Left ventricle myocardium inferior (tissue), 1 donor: ENCODE measurements around the gene NR6A1. TPM values are rescaled to one million over a fixed set of nuclear protein-coding genes. Genes with fewer than 3 reads are reported as not detected.

Source experiments
- DNase-seq: peaks from one replicate; pipeline ENCODE4 v3.0.0-alpha.2; 2020
- H3K27ac ChIP-seq: fragments of 200-600 bp; replicated peaks from 2 replicates; pipeline ENCODE4 v1.8.0; 2021
- H3K27me3 ChIP-seq: fragments of 200-600 bp; 2 replicates; pipeline ENCODE4 v1.8.0; 2021; ENCODE audit warnings: low read depth
- H3K36me3 ChIP-seq: fragments of 200-600 bp; 2 replicates; pipeline ENCODE4 v1.8.0; 2021
- H3K4me1 ChIP-seq: fragments of 200-600 bp; 2 replicates; pipeline ENCODE4 v1.8.0; 2021
- H3K4me3 ChIP-seq: fragments of 200-600 bp; 2 replicates; pipeline ENCODE4 v1.8.0; 2021; ENCODE audit warnings: mild to moderate bottlenecking, moderate library complexity
- H3K9me3 ChIP-seq: fragments of 200-600 bp; replicated peaks from 2 replicates; pipeline ENCODE4 v1.8.0; 2021
- intact Hi-C: fragments of 100-400 bp; cut with micrococcal nuclease; formaldehyde crosslinking; loops from one replicate; pipeline ENCODE4 v1.11.0; 2022
- total RNA-seq: library from RNA; stranded (reverse); fragmentation: NEBNext Ultra II Directional; extraction: Animal tissue kit (Norgen Biotek cat#: 25700); gene quantifications from one replicate; pipeline ENCODE4 v1.2.1, GENCODE V29; 2021
- TF ChIP-seq, protein P1 (sequence below): fragments of 200-600 bp; IDR thresholded peaks from 2 replicates; pipeline ENCODE4 v1.8.0; 2021; ENCODE audit warnings: antibody characterized with exemption, mild to moderate bottlenecking, borderline replicate concordance
- donor health status: DM: no; HTN: yes; CAD: no; lungs with severe emphysema.

The NR6A1 gene
- total RNA-seq, 1 donor from 2014 or later, result 1.0 TPM

DNA sequence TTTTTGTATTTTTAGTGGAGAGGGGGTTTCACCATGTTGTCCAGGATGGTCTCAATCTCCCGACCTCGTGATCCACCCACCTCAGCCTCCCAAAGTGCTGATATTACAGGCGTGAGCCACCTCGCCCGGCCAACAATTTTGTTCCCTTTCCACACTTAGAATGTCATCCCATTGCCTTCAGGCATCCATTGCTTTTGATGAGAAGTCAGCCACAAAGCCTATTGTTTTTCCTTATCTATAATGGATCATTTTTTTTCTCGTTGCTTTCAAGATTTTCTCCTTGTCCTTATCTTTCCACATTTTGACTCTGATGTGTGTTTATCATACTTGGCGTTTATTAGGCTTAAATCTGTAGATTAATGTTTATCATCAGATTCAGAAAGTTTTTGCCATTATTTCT is 64.4 kb downstream of the NR6A1 start:
- H3K4me1 ChIP-seq, result peaks cover 9% of the 10 kb centered on the region
- H3K4me3 ChIP-seq, result no peak overlapping the region
- H3K27me3 ChIP-seq, result no peaks in the 10 kb centered on the region
- no peak for DNase-seq
- no peaks in the 10 kb centered on the region for H3K9me3 ChIP-seq
- H3K36me3 ChIP-seq, result no peaks in the 10 kb centered on the region
- intact Hi-C loops, result no loop called here
- H3K27ac ChIP-seq, result no peak overlapping the region
- TF ChIP-seq, protein P1, sequence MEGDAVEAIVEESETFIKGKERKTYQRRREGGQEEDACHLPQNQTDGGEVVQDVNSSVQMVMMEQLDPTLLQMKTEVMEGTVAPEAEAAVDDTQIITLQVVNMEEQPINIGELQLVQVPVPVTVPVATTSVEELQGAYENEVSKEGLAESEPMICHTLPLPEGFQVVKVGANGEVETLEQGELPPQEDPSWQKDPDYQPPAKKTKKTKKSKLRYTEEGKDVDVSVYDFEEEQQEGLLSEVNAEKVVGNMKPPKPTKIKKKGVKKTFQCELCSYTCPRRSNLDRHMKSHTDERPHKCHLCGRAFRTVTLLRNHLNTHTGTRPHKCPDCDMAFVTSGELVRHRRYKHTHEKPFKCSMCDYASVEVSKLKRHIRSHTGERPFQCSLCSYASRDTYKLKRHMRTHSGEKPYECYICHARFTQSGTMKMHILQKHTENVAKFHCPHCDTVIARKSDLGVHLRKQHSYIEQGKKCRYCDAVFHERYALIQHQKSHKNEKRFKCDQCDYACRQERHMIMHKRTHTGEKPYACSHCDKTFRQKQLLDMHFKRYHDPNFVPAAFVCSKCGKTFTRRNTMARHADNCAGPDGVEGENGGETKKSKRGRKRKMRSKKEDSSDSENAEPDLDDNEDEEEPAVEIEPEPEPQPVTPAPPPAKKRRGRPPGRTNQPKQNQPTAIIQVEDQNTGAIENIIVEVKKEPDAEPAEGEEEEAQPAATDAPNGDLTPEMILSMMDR, result no peak

DNA sequence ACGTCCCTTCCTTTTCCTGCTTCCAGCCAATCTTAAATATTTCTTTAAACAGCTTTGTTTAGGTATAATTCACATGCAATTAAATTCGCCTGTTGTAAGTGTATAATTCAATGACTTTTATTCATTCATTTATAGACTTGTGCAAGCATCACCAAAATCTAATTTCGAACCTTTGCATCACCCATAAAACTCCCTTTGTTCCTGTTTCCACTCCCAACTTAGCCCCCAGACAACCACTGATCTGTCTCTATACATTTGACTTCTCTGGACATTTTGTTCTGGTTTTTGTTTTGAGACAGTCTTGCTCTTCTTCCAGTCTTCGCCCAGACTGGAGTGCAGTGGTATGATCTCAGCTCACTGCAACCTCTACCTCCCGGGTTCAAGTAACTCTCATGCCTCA is 71.5 kb downstream of the NR6A1 start:
- H3K4me1 ChIP-seq, result peaks cover 9% of the 10 kb centered on the region
- intact Hi-C loops, result no loop called here
- TF ChIP-seq, protein P1, result no peak
- H3K27me3 ChIP-seq, result no peaks in the 10 kb centered on the region
- H3K9me3 ChIP-seq, result no peaks in the 10 kb centered on the region
- H3K36me3 ChIP-seq, result no peaks in the 10 kb centered on the region
- no peak overlapping the region for H3K4me3 ChIP-seq
- no peak overlapping the region for H3K27ac ChIP-seq
- DNase-seq, result no peak

GRCh38 chr9:124698265-124698664 is 72.8 kb downstream of the NR6A1 start:
- TF ChIP-seq, protein P1, result no peak
- no peaks in the 10 kb centered on the region for H3K9me3 ChIP-seq
- intact Hi-C loops, result no loop called here
- H3K4me1 ChIP-seq, result peaks cover 9% of the 10 kb centered on the region
- no peaks in the 10 kb centered on the region for H3K27me3 ChIP-seq
- H3K36me3 ChIP-seq, result no peaks in the 10 kb centered on the region
- H3K4me3 ChIP-seq, result no peak overlapping the region
- no peak for DNase-seq
- no peak overlapping the region for H3K27ac ChIP-seq

DNA sequence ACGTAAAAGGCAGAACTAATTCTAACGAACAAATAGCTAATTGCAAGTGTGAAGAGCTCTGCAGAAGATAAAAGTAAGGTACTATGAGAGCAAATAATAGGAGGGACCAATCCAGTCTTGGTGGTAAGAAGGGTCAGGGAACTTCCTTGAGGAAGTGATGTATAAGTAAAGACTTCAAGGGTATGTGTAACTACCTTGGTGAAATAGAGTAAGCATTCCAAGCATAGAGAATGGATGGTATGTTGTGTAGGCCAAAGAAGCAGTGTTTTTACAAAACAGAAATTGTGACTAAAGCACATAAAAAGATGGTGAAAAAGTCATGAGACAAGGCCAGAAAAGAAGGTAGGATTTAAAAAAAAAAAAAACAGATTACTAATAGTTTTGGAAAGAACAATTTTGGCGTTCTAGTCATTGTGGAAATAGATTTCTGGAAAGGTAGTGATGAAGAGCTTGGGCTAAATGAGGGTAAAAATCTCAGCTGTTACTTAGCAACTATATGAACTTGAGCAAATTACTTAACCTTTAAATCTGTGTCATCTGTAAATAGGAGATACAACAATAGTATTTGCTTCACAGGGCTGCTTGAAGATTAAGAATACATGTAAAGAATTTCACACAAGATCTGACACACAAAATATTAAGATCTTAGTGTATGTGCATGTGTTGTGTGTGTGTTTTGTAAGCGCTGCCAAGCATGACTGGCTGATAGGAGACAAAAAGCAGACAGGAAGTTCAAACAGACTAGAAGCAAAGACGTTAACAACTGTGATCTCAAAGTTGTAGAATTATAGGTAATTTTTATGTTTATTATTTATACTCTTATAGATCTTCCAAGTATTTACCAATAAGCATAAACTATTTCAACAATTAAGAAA is 73.5 kb downstream of the NR6A1 start:
- Histone ChIP-seq H3K4me1 (peaks cover 9% of the 10 kb centered on the region), H3K4me3 (no peak overlapping the region), H3K36me3 (no peaks in the 10 kb centered on the region), H3K27ac (no peak overlapping the region), H3K9me3 (no peaks in the 10 kb centered on the region), H3K27me3 (no peaks in the 10 kb centered on the region)
- no peak for DNase-seq
- TF ChIP-seq, protein P1, result no peak
- intact Hi-C loops, result no loop called here

DNA sequence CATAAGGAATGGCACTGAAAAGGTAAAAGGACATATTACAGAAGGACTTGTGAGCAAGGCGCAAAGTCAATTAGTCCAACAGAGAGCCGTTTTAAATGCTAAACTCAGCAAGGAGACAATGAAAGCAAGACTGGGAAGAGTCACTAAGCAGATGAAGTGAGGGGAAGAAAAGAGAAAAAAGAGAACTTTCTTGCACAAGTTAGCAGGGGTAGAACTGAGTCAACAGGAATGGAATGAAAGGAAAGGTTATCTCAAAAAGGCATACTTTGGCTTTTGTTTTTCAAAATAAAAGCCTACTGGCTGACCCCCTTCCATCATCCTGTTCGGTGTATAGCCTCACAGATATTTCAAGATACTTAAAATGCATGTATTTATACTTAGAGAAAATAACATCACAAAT is 75.0 kb downstream of the NR6A1 start:
- Histone ChIP-seq H3K4me1 (peaks cover 9% of the 10 kb centered on the region), H3K27me3 (no peaks in the 10 kb centered on the region), H3K9me3 (no peaks in the 10 kb centered on the region), H3K27ac (no peak overlapping the region), H3K4me3 (no peak overlapping the region), H3K36me3 (no peaks in the 10 kb centered on the region)
- no peak for DNase-seq
- TF ChIP-seq, protein P1, result no peak
- intact Hi-C loops, result no loop called here
